ENCODE results near the gene CMTM5.
"Not testable (repeated sequence)": the region's sequence is repeated elsewhere in the genome, so short reads cannot be mapped to it uniquely, and the experiment has no call there.

Gene CMTM5

GRCh38 chr14:23389396-23389795 lies 12.6 kb downstream of the CMTM5 start:
- Mint-ChIP-seq H3K4me3 (no peak overlapping the region), H3K27ac (no peak overlapping the region), H3K4me1 (peaks cover 0 to 2% of the 10 kb centered on the region in 2 donors), H3K9me3 (no peaks in the 10 kb centered on the region), H3K36me3 (no peaks in the 10 kb centered on the region), H3K27me3 (peaks cover 50 to 55% of the 10 kb centered on the region in 2 donors)
- ATAC-seq (replicated peaks) (no peak), DNase-seq (no peak)

GRCh38 chr14:23389871-23390270 lies 13.0 kb downstream of the CMTM5 start:
- H3K4me3 Mint-ChIP-seq, H3K27ac Mint-ChIP-seq: not testable (repeated sequence)
- H3K27me3 Mint-ChIP-seq, result peaks cover 47 to 52% of the 10 kb centered on the region in 2 donors

GRCh38 chr14:23392613-23393012 lies 15.8 kb downstream of the CMTM5 start:
- Mint-ChIP-seq H3K9me3 (no peaks in the 10 kb centered on the region), H3K36me3 (no peaks in the 10 kb centered on the region), H3K4me1 (peaks cover 0 to 2% of the 10 kb centered on the region in 2 donors), H3K27me3 (peaks cover 42% of the 10 kb centered on the region in 2 donors), H3K27ac (no peak overlapping the region), H3K4me3 (no peak overlapping the region)
- DNase-seq, result no peak
- no peak for ATAC-seq (replicated peaks)

More at GRCh38 chr14:23389871-23390270, 13.0 kb downstream of the CMTM5 start:
- not testable (repeated sequence) for H3K4me1 Mint-ChIP-seq; ATAC-seq (replicated peaks); H3K36me3 Mint-ChIP-seq; DNase-seq; H3K9me3 Mint-ChIP-seq

- ATAC-seq (replicated peaks) (no peak), DNase-seq (no peak)
- Mint-ChIP-seq H3K4me1 (peaks cover 0 to 1% of the 10 kb centered on the region in 2 donors), H3K4me3 (no peak overlapping the region), H3K27ac (no peak overlapping the region), H3K36me3 (no peaks in the 10 kb centered on the region), H3K9me3 (no peaks in the 10 kb centered on the region), H3K27me3 (peaks cover 18 to 21% of the 10 kb centered on the region in 2 donors)
Measured at GRCh38 chr14:23396126-23396525, 19.3 kb downstream of the CMTM5 start.

GRCh38 chr14:23396781-23397407 lies 20.0 kb downstream of the CMTM5 start:
- no peak for ATAC-seq (replicated peaks)

GRCh38 chr14:23398348-23398747 lies 21.5 kb downstream of the CMTM5 start:
- H3K27ac Mint-ChIP-seq, result no peak overlapping the region
- DNase-seq (no peak), ATAC-seq (replicated peaks) (no peak)
- H3K27me3 Mint-ChIP-seq, result peaks cover 29 to 36% of the 10 kb centered on the region in 2 donors
- H3K9me3 Mint-ChIP-seq, result no peaks in the 10 kb centered on the region
- no peak overlapping the region for H3K4me3 Mint-ChIP-seq
- H3K4me1 Mint-ChIP-seq, result peaks cover 0 to 6% of the 10 kb centered on the region in 2 donors
- H3K36me3 Mint-ChIP-seq, result no peaks in the 10 kb centered on the region

More at GRCh38 chr14:23396781-23397407, 20.0 kb downstream of the CMTM5 start:
- DNase-seq, result no peak
- Mint-ChIP-seq H3K36me3 (no peaks in the 10 kb centered on the region), H3K9me3 (no peaks in the 10 kb centered on the region), H3K27ac (no peak overlapping the region), H3K27me3 (peaks cover 24 to 29% of the 10 kb centered on the region in 2 donors), H3K4me3 (no peak overlapping the region), H3K4me1 (peaks cover 0 to 1% of the 10 kb centered on the region in 2 donors)

- DNase-seq (no peak), ATAC-seq (replicated peaks) (no peak)
- Mint-ChIP-seq H3K4me3 (no peak overlapping the region), H3K27ac (no peak overlapping the region), H3K9me3 (no peaks in the 10 kb centered on the region), H3K36me3 (no peaks in the 10 kb centered on the region), H3K27me3 (peaks cover 27 to 36% of the 10 kb centered on the region in 2 donors), H3K4me1 (peaks cover 0 to 6% of the 10 kb centered on the region in 2 donors)
Measured at GRCh38 chr14:23399136-23399535, 22.3 kb downstream of the CMTM5 start.

GRCh38 chr14:23399591-23399990 lies 22.7 kb downstream of the CMTM5 start:
- no peaks in the 10 kb centered on the region for H3K36me3 Mint-ChIP-seq
- H3K9me3 Mint-ChIP-seq, result no peaks in the 10 kb centered on the region
- peaks cover 28 to 36% of the 10 kb centered on the region in 2 donors for H3K27me3 Mint-ChIP-seq
- no peak overlapping the region for H3K4me3 Mint-ChIP-seq
- DNase-seq (no peak), ATAC-seq (replicated peaks) (no peak)
- H3K4me1 Mint-ChIP-seq, result peaks cover 0 to 6% of the 10 kb centered on the region in 2 donors
- H3K27ac Mint-ChIP-seq, result no peak overlapping the region

GRCh38 chr14:23400496-23401149 lies 23.8 kb downstream of the CMTM5 start:
- not testable (repeated sequence) for H3K36me3 Mint-ChIP-seq, H3K9me3 Mint-ChIP-seq, H3K27ac Mint-ChIP-seq, H3K4me3 Mint-ChIP-seq, H3K4me1 Mint-ChIP-seq, DNase-seq
- ATAC-seq (replicated peaks), result peak; percentile 46 to 47
- peaks cover 35 to 42% of the 10 kb centered on the region in 2 donors for H3K27me3 Mint-ChIP-seq

GRCh38 chr14:23401291-23401690 lies 24.4 kb downstream of the CMTM5 start:
- ATAC-seq (replicated peaks) (no peak), DNase-seq (no peak)
- Mint-ChIP-seq H3K27ac (no peak overlapping the region), H3K27me3 (peaks cover 42 to 48% of the 10 kb centered on the region in 2 donors), H3K4me3 (no peak overlapping the region), H3K9me3 (no peaks in the 10 kb centered on the region), H3K4me1 (peaks cover 12 to 15% of the 10 kb centered on the region in 2 donors), H3K36me3 (no peaks in the 10 kb centered on the region)

GRCh38 chr14:23402296-23403138 lies 25.7 kb downstream of the CMTM5 start:
- Mint-ChIP-seq H3K9me3 (no peaks in the 10 kb centered on the region), H3K27ac (no peak overlapping the region), H3K4me1 (peaks cover 19% of the 10 kb centered on the region in 2 donors), H3K4me3 (no peak overlapping the region), H3K36me3 (no peaks in the 10 kb centered on the region), H3K27me3 (peaks cover 54 to 59% of the 10 kb centered on the region in 2 donors)
- DNase-seq (no peak), ATAC-seq (replicated peaks) (no peak)

GRCh38 chr14:23403139-23403438 lies 26.2 kb downstream of the CMTM5 start:
- Mint-ChIP-seq H3K4me1 (peaks cover 19 to 21% of the 10 kb centered on the region in 2 donors), H3K9me3 (no peaks in the 10 kb centered on the region), H3K36me3 (no peaks in the 10 kb centered on the region), H3K27ac (no peak overlapping the region), H3K4me3 (no peak overlapping the region), H3K27me3 (peaks cover 59 to 60% of the 10 kb centered on the region in 2 donors)
- no peak for ATAC-seq (replicated peaks)
- DNase-seq, result no peak

- H3K27ac Mint-ChIP-seq, result no peak overlapping the region
- no peak overlapping the region for H3K4me3 Mint-ChIP-seq
- H3K36me3 Mint-ChIP-seq, result no peaks in the 10 kb centered on the region
- no peak for ATAC-seq (replicated peaks)
- no peak for DNase-seq
- peaks cover 20 to 23% of the 10 kb centered on the region in 2 donors for H3K4me1 Mint-ChIP-seq
- H3K9me3 Mint-ChIP-seq, result no peaks in the 10 kb centered on the region
- peaks cover 61 to 65% of the 10 kb centered on the region in 2 donors for H3K27me3 Mint-ChIP-seq
Measured at GRCh38 chr14:23403908-23404307, 27.1 kb downstream of the CMTM5 start.

- DNase-seq (no peak), ATAC-seq (replicated peaks) (no peak)
- Mint-ChIP-seq H3K4me1 (peaks cover 25 to 26% of the 10 kb centered on the region in 2 donors), H3K36me3 (no peaks in the 10 kb centered on the region), H3K27me3 (peaks cover 62 to 68% of the 10 kb centered on the region in 2 donors), H3K4me3 (no peak overlapping the region), H3K27ac (no peak overlapping the region), H3K9me3 (no peaks in the 10 kb centered on the region)
Measured at GRCh38 chr14:23404331-23404900, 27.6 kb downstream of the CMTM5 start.

Measured in stimulated activated naive B cell treated with anti-CD40 and anti-IgM and Interleukin-4, amounts not matched to agents 10 μg/mL and 1 μg/mL and 100 μg/mL, for 72 hours (primary cell).